ENCODE measurements around the gene WRNIP1. TPM values are rescaled to one million over a fixed set of nuclear protein-coding genes. Genes with fewer than 3 reads are reported as not detected.

Gene WRNIP1
- total and polyA plus RNA-seq, 9 of the 15 experiments (the other 6 are each of a cell fraction or from before 2014, with no cell fraction given): 13.2 to 63.6 (median 48.6) TPM

GRCh38 chr6:2765166-2765895 lies at the start of gene WRNIP1 (continued):
- TF ChIP-seq HSF4 (CRISPR knock-in tag; IDR thresholded peaks at IDR 0.05; ENCODE audit: borderline replicate concordance) (no peak), KAT2B (IDR thresholded peaks at IDR 0.05; ENCODE audit: low read depth, low read length) (peak; percentile 72), HNRNPL (IDR thresholded peaks at IDR 0.05; ENCODE audit: low read depth, low read length) (peak; percentile 89), AFF1 (IDR thresholded peaks at IDR 0.05; ENCODE audit: low read depth in 1 of 2, partially characterized antibody in 2 of 2) (peak in 1 of 2 experiments; percentile 92), ZBTB43 (CRISPR knock-in tag; IDR thresholded peaks at IDR 0.05) (peak; percentile 61; the same call in 1 of the 2 replicates), HNRNPK (IDR thresholded peaks at IDR 0.05; ENCODE audit: low read depth, low read length, poor library complexity, severe bottlenecking) (peak; percentile 4), ETS2 (tag; IDR thresholded peaks at IDR 0.05; ENCODE audit: borderline replicate concordance, poor library complexity, severe bottlenecking) (peak; percentile 90), FOXP1 (CRISPR knock-in tag; IDR thresholded peaks at IDR 0.05) (peak; percentile 77; the same call in 1 of the 2 replicates), THAP12 (CRISPR knock-in tag; IDR thresholded peaks at IDR 0.05) (peak; percentile 93; the same call in 1 of the 2 replicates), ZNF354B (CRISPR knock-in tag; IDR thresholded peaks at IDR 0.05) (no peak), ZBTB49 (CRISPR knock-in tag; IDR thresholded peaks at IDR 0.05; ENCODE audit: borderline replicate concordance) (no peak), SMC3 (conservative IDR thresholded peaks at IDR 0.05; ENCODE audit: insufficient read depth, low read depth, low read length) (0 out of 2 replicates have a peak, but pooled peaks have one; percentile 20), NR2C2 (CRISPR knock-in tag; IDR thresholded peaks at IDR 0.05) (peak; percentile 80), NR2C2 (tag; IDR thresholded peaks at IDR 0.05) (peak; percentile 95)
